Stimulated activated CD4-positive, alpha-beta T cell treated with anti-CD3 and anti-CD28 coated beads, Interleukin-12 subunit alpha, Interleukin-12 subunit beta, amount 100 ng/mL, for 4 hours (primary cell): ENCODE data around the gene CHODL.

ENCODE experiments used
- DNase-seq: peaks from one replicate; pipeline ENCODE4 v3.0.0-alpha.2; 2020

CHODL gene, protein sequence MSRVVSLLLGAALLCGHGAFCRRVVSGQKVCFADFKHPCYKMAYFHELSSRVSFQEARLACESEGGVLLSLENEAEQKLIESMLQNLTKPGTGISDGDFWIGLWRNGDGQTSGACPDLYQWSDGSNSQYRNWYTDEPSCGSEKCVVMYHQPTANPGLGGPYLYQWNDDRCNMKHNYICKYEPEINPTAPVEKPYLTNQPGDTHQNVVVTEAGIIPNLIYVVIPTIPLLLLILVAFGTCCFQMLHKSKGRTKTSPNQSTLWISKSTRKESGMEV

DNA sequence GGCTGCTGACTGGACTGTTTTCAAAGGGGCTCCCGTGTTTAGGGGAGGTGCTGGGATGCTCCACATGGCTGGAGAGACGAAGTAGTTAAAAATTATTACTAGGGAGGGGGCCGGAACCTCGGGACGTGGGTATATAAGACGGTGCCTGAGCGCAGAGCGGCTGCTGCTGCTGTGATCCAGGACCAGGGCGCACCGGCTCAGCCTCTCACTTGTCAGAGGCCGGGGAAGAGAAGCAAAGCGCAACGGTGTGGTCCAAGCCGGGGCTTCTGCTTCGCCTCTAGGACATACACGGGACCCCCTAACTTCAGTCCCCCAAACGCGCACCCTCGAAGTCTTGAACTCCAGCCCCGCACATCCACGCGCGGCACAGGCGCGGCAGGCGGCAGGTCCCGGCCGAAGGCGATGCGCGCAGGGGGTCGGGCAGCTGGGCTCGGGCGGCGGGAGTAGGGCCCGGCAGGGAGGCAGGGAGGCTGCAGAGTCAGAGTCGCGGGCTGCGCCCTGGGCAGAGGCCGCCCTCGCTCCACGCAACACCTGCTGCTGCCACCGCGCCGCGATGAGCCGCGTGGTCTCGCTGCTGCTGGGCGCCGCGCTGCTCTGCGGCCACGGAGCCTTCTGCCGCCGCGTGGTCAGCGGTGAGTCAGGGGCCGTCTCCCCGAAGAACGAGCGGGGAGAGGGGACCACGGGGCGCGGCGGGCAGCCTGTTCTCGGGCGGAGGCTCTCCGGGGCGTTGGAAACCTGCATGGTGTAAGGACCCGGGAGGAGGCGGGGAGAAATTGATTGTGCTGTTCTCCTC is at the start of gene CHODL:
TSS of gene CHODL (plus strand) at position 163 of the 793 bp plus-strand sequence. CDS start at position 554, 391 bp downstream.
- peak; percentile 0 for DNase-seq

DNA sequence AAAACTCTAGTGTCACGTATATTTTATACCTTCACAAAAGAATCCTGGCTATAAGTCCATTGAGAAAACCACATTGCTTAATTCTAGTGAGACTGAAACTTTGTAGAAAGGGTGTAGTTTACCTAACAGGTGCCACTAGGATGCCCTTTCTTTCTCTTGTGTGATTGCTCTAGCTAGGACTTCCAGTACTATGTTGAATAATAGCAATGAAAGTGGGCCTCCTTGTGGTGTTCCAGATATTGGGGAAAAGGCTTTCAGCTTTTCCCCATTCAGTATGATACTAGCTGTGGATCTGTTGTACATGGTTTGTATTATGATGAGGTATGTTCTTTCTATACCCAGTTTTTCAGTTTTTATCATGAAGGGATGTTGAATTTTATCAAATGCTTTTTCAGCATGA is 39.7 kb upstream of the CHODL start:
- no peak for DNase-seq

DNA sequence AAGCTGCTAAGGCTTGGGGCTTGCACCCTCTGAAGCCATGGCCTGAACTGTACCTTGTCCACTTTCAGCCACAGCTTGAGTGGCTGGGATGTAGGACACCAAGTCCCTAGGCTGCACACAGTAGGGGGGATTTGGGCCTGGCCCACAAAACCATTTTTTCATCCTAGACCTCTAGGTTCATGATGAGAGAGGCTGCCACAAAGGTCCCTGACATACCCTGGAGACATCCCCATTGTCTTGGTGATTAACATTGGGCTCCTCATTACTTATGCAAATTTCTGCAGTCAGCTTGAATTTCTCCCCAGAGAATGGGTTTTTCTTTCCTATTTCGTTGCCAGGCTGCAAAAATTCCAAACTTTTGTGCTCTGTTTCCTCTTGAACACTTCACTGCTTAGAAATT is 26.3 kb upstream of the CHODL start:
- DNase-seq: no peak

DNA sequence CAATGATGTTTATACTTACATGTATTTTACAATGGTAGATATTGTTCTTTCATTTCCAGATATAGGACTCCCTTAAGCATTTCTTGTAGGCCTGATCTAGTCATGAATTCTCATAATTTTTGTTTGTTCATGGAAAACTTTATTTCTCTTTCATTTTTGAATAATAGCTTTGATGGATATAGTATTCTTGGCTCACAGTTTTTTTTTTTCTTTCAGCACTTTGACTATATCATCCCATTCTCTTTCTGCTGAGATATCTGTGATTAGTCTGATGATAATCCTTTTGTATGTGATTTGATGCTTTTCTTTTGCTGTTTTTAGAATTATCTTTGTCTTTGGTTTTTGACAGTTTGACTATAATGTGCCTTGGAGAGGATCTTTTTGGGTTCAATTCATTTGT is 24.1 kb upstream of the CHODL start:
- DNase-seq: no peak

DNA sequence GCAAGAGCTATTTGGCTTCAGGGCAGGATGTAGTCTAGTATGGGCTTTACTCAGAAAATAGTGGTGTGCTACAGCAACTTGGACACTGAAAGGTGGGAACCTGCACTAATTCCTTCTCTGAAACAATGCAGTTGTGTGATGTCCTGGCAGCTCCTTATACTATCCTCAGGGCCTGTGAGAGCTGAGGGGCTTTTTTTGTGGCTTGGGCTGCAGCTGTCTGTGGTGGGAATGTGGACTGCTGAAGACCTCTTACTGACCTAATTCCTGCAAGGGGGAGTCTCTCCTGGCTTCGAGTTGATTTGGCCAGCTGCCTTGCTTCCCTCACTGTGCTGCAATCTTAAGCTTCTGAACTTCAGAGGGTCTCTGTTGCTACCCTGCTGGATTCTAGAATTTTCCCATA is 22.3 kb upstream of the CHODL start:
- no peak for DNase-seq

DNA sequence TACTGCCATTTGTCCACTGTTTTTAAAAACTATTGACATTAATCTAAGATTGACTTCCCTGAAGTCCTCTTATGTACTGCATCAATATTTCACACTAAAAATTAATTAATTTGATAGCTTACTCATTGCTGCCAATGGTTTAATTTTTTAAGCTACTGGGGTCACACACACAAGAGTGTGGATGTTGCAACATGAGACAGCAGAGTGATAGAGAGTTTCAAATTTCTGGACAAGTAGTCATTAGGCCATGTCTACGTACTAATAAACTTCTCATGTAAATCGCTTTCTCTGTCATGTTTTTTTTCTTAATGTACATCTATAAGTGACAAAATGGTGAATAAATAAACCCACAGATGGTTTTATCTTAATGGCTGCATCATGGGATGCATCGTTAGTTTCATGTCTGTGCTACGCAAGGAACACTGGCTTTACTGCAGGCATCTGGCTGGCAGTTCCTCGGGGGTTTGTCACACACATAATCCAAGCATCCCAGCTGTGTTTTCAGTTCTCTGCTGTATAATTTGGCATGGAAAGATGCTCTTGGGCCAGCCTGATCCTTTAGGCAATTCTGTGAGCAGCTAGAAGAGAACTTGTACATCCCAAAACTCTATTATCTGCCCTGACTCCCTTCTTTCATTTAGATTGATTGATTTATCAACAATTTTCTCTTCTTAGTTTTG is 16.4 kb upstream of the CHODL start:
- no peak for DNase-seq

DNA sequence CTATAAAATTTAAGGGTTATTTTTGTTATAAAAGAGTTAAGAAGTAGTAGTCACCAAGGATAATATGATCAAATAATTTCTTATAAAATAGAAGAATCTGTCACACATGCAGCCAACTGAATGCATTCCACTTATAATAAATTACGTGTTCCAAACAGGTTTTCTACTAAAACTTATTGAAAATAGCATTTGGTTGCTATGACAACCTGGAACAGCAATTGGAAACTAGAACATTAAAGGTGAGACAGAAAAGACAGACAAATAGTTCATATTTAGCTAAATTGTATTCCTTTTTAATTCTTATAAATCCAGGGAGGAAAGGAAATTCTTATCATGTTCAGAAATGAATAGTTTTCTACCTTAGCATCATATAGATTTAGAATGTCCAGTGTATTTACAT is 9.1 kb upstream of the CHODL start:
- no peak for DNase-seq

DNA sequence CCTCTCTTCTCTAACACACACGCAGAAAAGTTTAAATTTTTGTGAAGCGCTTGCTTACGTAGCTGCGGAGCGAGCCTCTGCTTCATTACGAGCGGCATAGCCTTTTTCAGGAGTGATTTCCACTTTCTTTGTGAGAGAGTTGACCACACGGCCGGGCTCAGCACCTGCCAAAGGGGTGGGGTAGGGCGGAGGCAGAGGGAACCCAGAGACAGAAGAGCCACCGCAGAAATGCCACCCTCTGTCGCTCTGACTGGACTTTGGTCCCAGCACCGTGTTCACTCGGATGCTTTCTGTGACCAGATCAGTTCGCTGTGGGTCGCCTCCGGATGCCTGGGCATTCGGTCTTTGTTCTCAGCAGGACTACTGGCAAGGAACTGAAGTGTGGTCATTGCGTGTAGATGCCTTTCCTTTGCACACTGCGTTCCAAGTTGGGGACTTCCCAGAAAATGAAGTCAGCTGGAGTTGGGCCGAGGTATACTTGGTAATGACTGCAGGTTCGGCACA is 883 bp downstream of the CHODL start:
- no peak for DNase-seq

DNA sequence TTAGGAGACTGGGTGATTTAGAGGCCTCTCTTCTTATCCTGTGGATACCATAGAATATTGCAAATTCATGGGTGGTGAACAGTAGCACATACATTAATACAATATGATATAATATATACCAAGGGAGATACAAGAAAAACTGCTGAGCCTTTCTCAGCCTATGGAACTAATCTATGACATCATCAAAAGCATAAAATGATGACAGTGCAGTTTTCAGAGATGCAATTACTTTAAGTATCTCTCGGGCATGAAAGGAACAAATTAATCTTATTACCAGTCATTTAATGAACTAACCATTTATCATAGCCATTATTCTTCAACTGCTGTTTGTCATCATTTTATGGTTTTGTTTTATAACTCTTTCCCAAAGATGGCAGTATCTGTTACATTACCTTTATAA is 3.5 kb downstream of the CHODL start:
- no peak for DNase-seq

DNA sequence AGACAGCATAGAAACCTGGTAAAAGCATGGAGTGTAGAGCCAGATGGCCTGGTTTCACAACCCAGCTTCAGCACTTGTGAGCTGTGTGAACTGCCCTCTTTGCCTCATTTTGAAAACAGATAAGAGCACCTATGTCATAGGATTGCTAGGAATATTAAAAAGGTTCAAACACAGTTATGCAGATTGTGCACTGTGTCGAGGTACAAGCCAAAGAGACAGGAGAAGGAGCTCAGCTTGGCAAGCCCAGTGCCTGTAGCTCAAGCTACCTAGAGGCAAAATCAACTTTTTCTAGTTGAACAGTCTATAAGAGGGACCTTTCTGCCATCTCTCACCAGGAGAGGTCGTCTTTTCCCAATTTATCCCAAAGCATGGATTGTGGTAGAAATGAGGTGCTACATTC is 5.0 kb downstream of the CHODL start:
- no peak for DNase-seq

DNA sequence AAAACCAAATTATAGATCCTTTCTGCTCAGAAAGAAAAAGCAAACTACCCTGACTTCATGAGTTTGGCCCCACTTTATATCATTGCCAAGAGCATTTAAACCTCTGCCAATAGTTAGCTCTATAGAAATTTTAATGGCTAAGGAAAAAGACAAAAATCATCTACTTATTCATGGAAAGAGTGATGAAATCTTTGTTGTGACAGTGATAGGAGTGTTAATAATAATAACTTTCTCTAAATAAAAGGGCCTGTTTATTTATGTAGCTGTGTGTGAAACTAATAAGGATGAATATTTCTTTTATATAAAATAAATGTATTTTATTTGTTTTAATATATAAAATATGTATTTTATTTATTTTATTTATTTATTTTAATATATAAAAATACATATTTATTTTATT is 6.4 kb downstream of the CHODL start:
- no peak for DNase-seq

DNA sequence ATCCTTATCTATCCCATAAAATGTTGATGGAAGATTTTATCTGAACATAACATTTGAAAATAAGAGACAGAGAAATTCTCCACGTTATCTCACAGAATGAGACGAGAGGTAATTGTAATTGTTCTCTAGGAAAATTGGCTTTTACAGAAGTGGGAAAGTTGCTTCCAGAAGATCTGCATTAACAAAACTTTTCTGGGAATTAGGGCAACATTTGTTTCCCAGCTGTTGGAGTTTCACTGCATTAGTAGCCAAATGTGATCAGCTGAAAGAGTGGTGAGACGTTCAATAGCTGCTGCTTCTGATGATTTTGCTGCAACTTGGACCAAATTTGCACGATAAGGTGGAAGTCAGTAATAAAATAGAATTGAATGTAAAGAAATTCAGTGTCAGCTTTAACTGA is 7.6 kb downstream of the CHODL start:
- no peak for DNase-seq

DNA sequence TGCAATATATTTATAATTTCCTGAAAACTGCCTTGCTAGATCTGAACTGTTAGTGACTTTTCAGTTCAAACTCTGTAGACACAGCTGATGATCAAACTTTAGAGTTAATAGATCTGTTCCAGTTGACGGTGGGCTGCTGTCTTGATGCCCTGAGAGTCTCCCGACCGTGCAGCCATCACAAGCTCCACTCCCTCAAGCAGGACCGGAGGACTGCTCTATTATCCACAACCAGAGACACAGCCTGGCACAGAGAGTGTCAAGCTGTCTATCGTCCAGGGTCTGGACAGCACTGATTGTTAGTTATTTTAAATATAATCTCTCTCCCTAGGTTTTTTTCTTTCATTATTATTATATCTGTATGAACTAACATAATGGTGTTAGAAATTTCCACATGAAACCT is 8.0 kb downstream of the CHODL start:
- no peak for DNase-seq

DNA sequence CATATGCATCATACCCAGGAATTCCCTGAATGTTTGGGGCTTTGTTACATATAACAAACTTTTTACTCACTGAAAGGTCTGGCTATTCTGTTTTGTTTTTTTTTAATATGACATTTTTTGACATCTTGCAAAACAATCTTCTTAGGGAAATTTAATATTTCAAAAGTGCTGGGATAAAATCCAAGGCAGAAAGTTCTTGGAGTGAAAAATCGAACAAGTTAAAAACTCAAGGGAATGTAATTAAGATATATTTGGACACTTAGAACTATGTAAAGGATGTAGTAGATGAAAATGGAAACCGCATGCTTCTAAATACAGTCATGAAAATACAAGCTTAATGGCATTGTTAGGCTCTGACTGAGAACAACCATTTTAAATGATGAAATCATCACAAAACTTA is 8.6 kb downstream of the CHODL start:
- DNase-seq: no peak

DNA sequence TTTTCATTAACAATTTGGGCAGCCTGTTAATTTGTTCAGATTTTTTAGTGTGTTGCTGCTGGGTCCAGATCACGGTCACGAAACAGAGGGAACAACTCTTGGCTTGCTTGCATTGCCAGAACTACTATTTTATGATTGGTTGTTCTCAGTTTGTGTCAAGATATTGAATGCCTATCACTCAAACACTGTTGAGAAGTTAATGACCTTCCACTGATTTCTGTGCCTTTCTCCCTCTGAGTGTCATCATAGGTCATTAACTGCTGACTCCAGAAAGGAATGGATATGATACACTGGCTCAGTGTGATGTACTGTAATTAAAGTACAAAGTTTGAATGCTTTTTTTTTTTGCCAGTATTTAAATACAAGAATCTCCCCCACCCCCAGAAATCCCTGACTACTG is 9.2 kb downstream of the CHODL start:
- no peak for DNase-seq

DNA sequence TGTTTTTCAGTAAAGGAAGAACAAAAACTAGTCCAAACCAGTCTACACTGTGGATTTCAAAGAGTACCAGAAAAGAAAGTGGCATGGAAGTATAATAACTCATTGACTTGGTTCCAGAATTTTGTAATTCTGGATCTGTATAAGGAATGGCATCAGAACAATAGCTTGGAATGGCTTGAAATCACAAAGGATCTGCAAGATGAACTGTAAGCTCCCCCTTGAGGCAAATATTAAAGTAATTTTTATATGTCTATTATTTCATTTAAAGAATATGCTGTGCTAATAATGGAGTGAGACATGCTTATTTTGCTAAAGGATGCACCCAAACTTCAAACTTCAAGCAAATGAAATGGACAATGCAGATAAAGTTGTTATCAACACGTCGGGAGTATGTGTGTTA is 21.3 kb downstream of the CHODL start:
- DNase-seq: no peak

DNA sequence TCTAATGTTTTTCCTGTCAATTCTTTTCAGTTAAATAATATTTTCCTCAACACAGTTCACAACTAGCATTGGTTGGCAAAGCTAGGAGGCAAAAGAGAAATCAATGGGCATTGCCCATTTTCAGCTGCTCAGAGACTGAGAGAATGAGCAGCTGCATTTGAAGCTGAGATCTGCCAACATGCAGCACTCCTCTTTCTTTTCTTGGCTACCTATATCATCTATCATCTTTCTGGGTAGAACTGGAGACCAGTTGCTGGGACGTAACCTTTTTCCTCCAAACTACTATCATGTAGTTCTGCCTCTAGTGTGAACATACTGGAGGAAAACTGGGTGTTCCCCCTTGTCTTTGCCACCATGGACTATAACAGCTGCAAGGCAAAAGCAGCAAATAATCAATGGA is 22.9 kb downstream of the CHODL start:
- DNase-seq: no peak

DNA sequence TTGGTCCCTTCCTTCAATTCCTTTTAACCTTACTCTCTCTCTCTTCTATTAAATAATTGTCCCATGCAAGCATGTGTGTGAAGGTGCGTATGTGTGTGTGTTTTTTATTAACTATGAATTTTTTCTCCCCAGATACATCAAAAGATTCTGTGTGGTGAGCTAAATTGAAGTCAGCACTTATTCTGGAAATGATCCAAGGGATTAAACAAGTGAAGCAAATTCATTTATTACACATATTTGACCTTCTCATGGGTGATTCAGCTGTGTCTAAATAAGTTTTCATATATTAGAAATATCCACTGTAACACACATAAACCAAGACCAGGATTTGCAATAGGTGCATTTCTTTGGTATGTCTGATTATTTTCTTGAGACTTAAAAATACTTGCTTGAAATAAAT is 24.3 kb downstream of the CHODL start:
- DNase-seq: no peak

DNA sequence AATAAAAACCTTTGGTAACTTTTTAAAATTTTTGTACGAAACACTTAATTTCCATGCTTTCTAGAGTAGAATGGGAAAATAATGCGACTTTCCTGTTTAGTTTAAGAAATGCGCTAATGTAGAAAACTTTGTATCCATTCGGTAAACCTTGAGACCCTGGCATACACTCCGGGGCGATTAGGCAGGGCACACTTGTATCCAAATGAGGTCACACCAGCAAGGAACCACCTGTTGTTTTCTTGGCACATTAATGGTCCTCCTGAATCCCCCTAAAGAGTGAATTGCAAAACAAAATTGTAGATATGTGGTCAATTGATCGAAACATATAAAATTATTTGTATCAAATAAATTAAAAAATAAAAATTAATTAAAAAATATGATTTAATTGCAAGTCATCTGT is 25.2 kb downstream of the CHODL start:
- DNase-seq: no peak

DNA sequence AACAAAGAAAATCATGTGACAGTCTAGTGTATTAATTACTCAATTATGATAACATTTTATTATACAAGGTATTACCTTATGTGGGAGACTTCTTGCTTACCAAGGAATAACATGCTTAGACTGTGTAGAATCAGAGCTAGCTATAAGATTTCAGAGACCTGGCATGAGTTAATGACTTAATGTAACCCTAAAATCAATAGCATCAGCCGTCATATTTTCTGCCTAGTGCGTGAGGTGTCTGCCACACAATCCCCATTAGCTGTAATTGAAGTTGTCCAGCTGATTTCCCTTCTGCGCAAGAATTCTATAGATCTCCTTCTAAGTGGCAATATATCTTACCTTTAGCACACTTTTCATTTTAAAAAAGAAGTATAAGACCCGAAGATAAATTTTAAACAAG is 28.8 kb downstream of the CHODL start:
- no peak for DNase-seq

DNA sequence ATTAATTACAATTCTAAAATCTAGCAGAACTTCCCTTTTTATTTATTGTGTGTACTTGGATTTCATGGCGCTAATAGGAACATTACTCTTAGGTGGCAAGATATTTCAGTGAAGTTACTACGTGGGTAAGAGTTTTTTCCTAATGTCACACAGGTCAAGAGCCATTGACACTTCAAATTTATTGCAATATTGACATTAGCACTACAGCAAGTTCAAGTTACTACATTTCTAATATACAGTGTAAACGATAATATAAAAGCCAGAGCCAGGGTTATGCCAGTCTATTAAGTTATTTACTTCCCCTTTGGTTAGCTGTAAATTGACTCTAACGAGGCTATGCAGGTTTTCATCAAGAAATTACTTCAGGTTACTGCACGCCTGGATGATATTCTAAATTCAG is 29.7 kb downstream of the CHODL start:
- DNase-seq: no peak

DNA sequence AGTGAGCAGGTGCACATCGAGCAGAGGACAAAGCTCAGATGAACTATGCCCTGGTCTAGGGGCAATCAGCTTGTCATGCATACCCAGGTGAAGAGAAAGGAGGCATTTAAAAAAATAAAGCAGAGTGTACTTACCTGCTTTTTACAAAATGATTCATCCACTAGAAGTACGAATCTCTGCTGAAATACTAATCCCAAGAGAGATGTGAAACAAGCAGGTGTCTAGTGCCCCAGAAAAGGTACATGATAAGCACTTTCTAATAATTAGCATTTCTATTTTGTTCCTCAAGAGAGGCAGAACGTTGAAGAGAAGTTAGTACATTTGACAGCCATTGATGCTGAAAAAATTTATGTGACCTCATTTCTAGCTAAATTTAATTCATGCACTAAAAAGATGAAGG is 31.1 kb downstream of the CHODL start:
- no peak for DNase-seq

DNA sequence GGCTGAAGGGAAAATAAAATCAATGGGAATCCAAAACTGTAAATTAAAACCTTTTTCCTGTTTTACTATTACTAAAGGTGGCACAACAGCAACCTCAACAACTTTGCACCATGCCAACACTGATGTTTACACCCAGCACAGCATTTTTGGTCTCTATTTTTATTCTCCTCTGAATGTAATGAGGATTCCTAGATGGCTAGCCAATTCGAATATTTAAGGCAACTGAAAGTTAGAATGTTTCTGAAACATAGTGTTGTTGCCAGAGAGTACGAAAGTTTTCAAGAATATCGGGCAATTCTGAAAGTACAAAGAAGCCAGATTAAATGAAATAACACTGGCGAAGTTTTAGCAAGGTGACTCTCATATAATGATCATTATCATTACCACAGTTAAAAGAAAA is 40.7 kb downstream of the CHODL start:
- DNase-seq: no peak

DNA sequence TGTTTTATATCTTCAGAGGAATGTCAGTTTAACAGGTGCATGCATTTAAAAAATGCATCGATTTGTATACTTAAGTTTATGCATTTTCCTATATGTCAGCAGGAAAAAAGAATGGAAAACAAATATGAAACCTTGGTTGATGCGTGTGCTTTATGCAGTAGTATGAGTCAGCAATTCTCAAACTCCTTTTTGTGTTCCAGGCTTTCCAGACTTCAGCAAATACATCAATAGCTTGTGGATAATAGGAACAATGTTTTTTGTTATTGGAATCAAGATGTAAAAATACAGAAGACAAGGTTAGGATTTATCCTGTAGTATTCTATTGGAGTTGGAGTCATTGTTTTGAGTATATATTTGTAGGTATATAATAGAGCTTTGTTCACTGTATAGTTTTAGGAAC is 45.2 kb downstream of the CHODL start:
- no peak for DNase-seq
